NT2/D1 (cell line): Measurements from ENCODE around the gene ADAP2.

Source experiments
- YY1 ChIP-seq: IDR thresholded peaks from 2 replicates; pipeline ENCODE4 v1.6.1; 2011; ENCODE audit not compliant: insufficient read length, insufficient read depth
- ZNF274 ChIP-seq: IDR thresholded peaks from 2 replicates; pipeline ENCODE4 v1.6.1; 2011; ENCODE audit warnings: mild to moderate bottlenecking, low read depth, low read length

- TF ChIP-seq ZNF274 (no peak), YY1 (no peak)
Observed at GRCh38 chr17:30964876-30965275, 43.1 kb downstream of the ADAP2 start.
